Measurements from ENCODE around the gene SLC24A3.

DNA sequence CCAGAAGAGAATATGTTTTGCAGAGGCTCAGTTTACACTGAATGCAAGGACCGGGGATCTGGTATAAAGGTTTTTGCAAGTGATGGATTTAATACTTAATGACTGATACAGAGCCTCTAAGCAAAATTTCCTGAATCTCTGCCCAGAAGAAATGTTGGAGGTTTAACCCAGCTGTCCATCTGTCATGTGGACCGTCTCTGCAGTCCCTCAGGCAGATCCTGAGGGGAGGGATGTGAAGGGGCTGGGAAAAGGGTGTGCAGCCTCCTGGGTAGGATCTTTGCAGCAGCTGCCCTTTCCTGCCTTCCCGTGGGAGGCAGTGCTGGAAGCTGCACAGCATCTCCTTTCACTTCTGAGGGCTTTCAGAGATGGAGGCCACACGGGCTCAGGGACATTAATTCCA lies 207.0 kb downstream of the SLC24A3 start:
- TF ChIP-seq FOXP2 (optimal IDR thresholded peaks at IDR 0.05; ENCODE audit: control extremely low read depth, extremely low read length, insufficient read depth) (no peak), POLR2AphosphoS5 (IDR thresholded peaks at IDR 0.05; ENCODE audit: borderline replicate concordance, low read depth, low read length) (no peak)
